Vagina (tissue), 2 donors: ENCODE data around the gene LACTB.

Experiments
- CTCF ChIP-seq, 3 experiments: fragments of 450-650 bp in 2 of 3; fragments of 200-600 bp in 1 of 3; sonication (generic) in 1 of 3; IDR thresholded peaks; one replicate each; pipeline ENCODE4 v1.5.1; 2017 to 2019; ENCODE audit warnings: antibody characterized with exemption in 3 of 3, mild to moderate bottlenecking in 2 of 3, moderate library complexity in 2 of 3
- POLR2A ChIP-seq, 2 donors: fragments of 450-650 bp; IDR thresholded peaks; one replicate each; pipeline ENCODE4 v1.6.1; 2017; ENCODE audit warnings: antibody characterized with exemption in 2 of 2, mild to moderate bottlenecking in 2 of 2, moderate library complexity in 2 of 2
- POLR2AphosphoS5 ChIP-seq, 2 donors: sonication (generic); formaldehyde crosslinking; IDR thresholded peaks; one replicate each; pipeline ENCODE4 v1.9.0; 2017; ENCODE audit warnings: antibody characterized with exemption in 2 of 2, mild to moderate bottlenecking in 2 of 2, low read depth in 1 of 2; ENCODE audit not compliant: insufficient read depth in 1 of 2

GRCh38 chr15:63079947-63080626 lies 41.6 kb upstream of the LACTB start:
- TF ChIP-seq CTCF (IDR thresholded peaks at IDR 0.05) (no peak), POLR2A (IDR thresholded peaks at IDR 0.05) (no peak), POLR2AphosphoS5 (IDR thresholded peaks at IDR 0.05; ENCODE audit: insufficient read depth in 1 of 2, low read depth in 1 of 2) (no peak)
